ENCODE measurements around the gene YRDC. TPM values are rescaled to one million over a fixed set of nuclear protein-coding genes. Genes with fewer than 3 reads are reported as not detected.

The YRDC gene
- total and polyA plus RNA-seq, 2 donors (not counting 3 experiments of a cell fraction or from before 2014, with no cell fraction given), result 19.2 to 20.5 TPM

- no peak for FAIRE-seq
- intact Hi-C loops (cut with micrococcal nuclease), result no loop called here
- Histone ChIP-seq H3K9me1 (replicated peaks; ENCODE audit: control insufficient read depth, extremely low read depth, insufficient read depth, low read length) (no peaks in the 10 kb centered on the region), H3K4me1 (ENCODE audit: control insufficient read depth, extremely low read depth, insufficient read depth, low read length) (no peaks in the 10 kb centered on the region), H3K9me3 (replicated peaks; ENCODE audit: control insufficient read depth, insufficient read depth, low read length) (no peaks in the 10 kb centered on the region), H3K36me3 (ENCODE audit: control insufficient read depth in 2 of 2, extremely low read depth in 1 of 2, insufficient read depth in 2 of 2, low read length in 2 of 2) (no peaks in the 10 kb centered on the region), H4K20me1 (replicated peaks; ENCODE audit: control insufficient read depth, extremely low read depth, insufficient read depth, low read length) (no peaks in the 10 kb centered on the region), H2AFZ (ENCODE audit: low read depth, low read length) (no peak overlapping the region), H3K27me3 (ENCODE audit: control insufficient read depth in 2 of 2, insufficient read depth in 2 of 2, low read length in 2 of 2) (peaks cover 25 to 42% of the 10 kb centered on the region in 2 experiments), H3K4me3 (replicated peaks in 1 of 3; ENCODE audit: insufficient read depth in 1 of 3, low read depth in 1 of 3, low read length in 3 of 3) (no peak overlapping the region), H3K4me2 (ENCODE audit: insufficient read depth, low read length) (no peak overlapping the region), H3K79me2 (ENCODE audit: control insufficient read depth, insufficient read depth, low read length) (no peaks in the 10 kb centered on the region), H3K9ac (replicated peaks; ENCODE audit: extremely low read depth, insufficient read depth, low read length) (no peak overlapping the region), H3K27ac (ENCODE audit: insufficient read depth, low read depth, low read length) (no peak overlapping the region)
- no TSS peak for BruUV-seq (replicated peaks)
- dilution Hi-C loops (cut with MboI; ENCODE audit: extremely low pct_ligation_motif_present, low sequenced_read_pairs), result no loop called here
- TF ChIP-seq FOS (IDR thresholded peaks at IDR 0.05; ENCODE audit: borderline replicate concordance, insufficient read depth, low read length) (no peak), MYC (IDR thresholded peaks at IDR 0.05; ENCODE audit: low read depth, low read length) (no peak), POLR2A (IDR thresholded peaks at IDR 0.05; ENCODE audit: low read depth, low read length) (no peak), EZH2 (IDR thresholded peaks at IDR 0.05; ENCODE audit: borderline replicate concordance, low read depth, low read length, severe bottlenecking) (no peak), JUN (IDR thresholded peaks at IDR 0.05; ENCODE audit: borderline replicate concordance, insufficient read depth, insufficient read length, low read depth) (no peak)
- TF ChIP-seq, protein P1, sequence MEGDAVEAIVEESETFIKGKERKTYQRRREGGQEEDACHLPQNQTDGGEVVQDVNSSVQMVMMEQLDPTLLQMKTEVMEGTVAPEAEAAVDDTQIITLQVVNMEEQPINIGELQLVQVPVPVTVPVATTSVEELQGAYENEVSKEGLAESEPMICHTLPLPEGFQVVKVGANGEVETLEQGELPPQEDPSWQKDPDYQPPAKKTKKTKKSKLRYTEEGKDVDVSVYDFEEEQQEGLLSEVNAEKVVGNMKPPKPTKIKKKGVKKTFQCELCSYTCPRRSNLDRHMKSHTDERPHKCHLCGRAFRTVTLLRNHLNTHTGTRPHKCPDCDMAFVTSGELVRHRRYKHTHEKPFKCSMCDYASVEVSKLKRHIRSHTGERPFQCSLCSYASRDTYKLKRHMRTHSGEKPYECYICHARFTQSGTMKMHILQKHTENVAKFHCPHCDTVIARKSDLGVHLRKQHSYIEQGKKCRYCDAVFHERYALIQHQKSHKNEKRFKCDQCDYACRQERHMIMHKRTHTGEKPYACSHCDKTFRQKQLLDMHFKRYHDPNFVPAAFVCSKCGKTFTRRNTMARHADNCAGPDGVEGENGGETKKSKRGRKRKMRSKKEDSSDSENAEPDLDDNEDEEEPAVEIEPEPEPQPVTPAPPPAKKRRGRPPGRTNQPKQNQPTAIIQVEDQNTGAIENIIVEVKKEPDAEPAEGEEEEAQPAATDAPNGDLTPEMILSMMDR (IDR thresholded peaks at IDR 0.05; ENCODE audit: extremely low read depth in 1 of 2, insufficient read depth in 1 of 2, low read depth in 1 of 2, low read length in 2 of 2), result no peak
- DNase-seq (ENCODE audit: low read depth, low spot score), result no peak
- ChIA-PET POLR2A (no interaction called here), CTCF (interaction anchor here (1.0 kb wide), 1 partner anchor 16 kb away, joined by 4 read pairs; no protein-coding TSS in a partner anchor)
Observed at GRCh38 chr1:37767488-37767887, 40.5 kb downstream of the YRDC start.

All from endothelial cell of umbilical vein (primary cell).